Activated T-cell treated with anti-CD3 and anti-CD28 coated beads for 48 hours (primary cell): ENCODE data around the gene XNDC1N.
A peak's percentile ranks its signal among the peaks of the same experiment; 100 is the strongest.

Experiments used
- DNase-seq: peaks from one replicate; pipeline ENCODE4 v3.0.0-alpha.2; 2020; ENCODE audit warnings: low read depth

XNDC1N gene

GRCh38 chr11:71927820-71928736 is at the start of gene XNDC1N:
Gene XNDC1N, minus strand, starts transcription at chr11:71928594. Its CDS starts 5,241 bp downstream, at chr11:71923353.
- DNase-seq: peak; percentile 61

- no peak for DNase-seq
Observed at GRCh38 chr11:71977743-71978418, 49.5 kb upstream of the XNDC1N start.

GRCh38 chr11:71977090-71977489 is 48.7 kb upstream of the XNDC1N start:
- no peak for DNase-seq

GRCh38 chr11:71976551-71976950 is 48.2 kb upstream of the XNDC1N start:
- no peak for DNase-seq

- no peak for DNase-seq
Observed at GRCh38 chr11:71971680-71972079, 43.3 kb upstream of the XNDC1N start.

GRCh38 chr11:71964641-71965040 is 36.2 kb upstream of the XNDC1N start:
- DNase-seq: no peak

GRCh38 chr11:71963468-71963867 is 35.1 kb upstream of the XNDC1N start:
- no peak for DNase-seq

GRCh38 chr11:71962428-71963038 is 34.1 kb upstream of the XNDC1N start:
- no peak for DNase-seq

- no peak for DNase-seq
Observed at GRCh38 chr11:71955898-71956456, 27.6 kb upstream of the XNDC1N start.

GRCh38 chr11:71951741-71952310 is 23.4 kb upstream of the XNDC1N start:
- DNase-seq: no peak

- DNase-seq: no peak
Observed at GRCh38 chr11:71949034-71949433, 20.6 kb upstream of the XNDC1N start.

- DNase-seq: no peak
Observed at GRCh38 chr11:71948314-71949027, 20.1 kb upstream of the XNDC1N start.

- DNase-seq: no peak
Observed at GRCh38 chr11:71947498-71947897, 19.1 kb upstream of the XNDC1N start.

GRCh38 chr11:71946144-71946571 is 17.8 kb upstream of the XNDC1N start:
- no peak for DNase-seq

- DNase-seq: no peak
Observed at GRCh38 chr11:71940561-71941219, 12.3 kb upstream of the XNDC1N start.

GRCh38 chr11:71937826-71938225 is 9.4 kb upstream of the XNDC1N start:
- no peak for DNase-seq

- no peak for DNase-seq
Observed at GRCh38 chr11:71936825-71937224, 8.4 kb upstream of the XNDC1N start.

GRCh38 chr11:71935338-71935925 is 7.0 kb upstream of the XNDC1N start:
- DNase-seq: no peak

- no peak for DNase-seq
Observed at GRCh38 chr11:71934213-71934612, 5.8 kb upstream of the XNDC1N start.

- no peak for DNase-seq
Observed at GRCh38 chr11:71933141-71933933, 4.9 kb upstream of the XNDC1N start.
